ENCODE data around the gene POLE2. TPM values are rescaled to one million over a fixed set of nuclear protein-coding genes. Genes with fewer than 3 reads are reported as not detected.
A peak's percentile ranks its signal among the peaks of the same experiment; 100 is the strongest.

The POLE2 gene
- total RNA-seq, 3 donors from 2014 or later (not counting 1 experiment from before 2014, with no cell fraction given): 3.0 to 4.5 (median 4.1) TPM

DNA sequence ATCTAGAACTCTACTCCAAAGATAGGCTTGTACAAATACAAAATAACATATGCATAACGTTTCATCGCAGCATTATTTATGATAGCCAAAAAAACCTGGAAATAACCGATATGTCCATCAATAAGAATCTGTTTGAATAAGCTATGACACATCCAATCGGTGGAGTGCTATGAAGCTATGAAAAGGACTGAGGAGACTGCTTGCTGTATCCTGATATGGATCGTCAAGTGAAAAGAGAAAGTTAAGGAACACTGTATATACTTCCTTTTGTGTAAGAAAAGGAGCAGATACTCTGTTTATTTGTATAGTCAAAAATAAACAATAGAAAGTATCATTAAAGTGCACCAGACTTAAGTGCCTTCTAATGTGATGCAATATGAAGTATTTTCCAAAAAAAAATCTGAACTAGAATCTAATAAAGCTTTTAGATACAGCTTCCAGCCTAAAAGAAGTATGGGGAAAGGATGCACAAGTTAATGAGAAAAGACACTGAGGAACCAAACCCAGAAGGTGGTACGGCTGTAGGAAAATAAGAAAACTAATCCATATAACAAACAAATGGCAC is 4.3 kb upstream of the POLE2 start:
- H3K36me3 Mint-ChIP-seq: no peaks in the 10 kb centered on the region
- 86% methylated on average over 5 of the region's 6 CpGs for WGBS (ENCODE audit: insufficient coverage)
- no peaks in the 10 kb centered on the region for H3K27me3 Mint-ChIP-seq (ENCODE audit: low read depth in 2 of 2)
- Histone ChIP-seq H3K27ac (ENCODE audit: low read length) (peak overlapping the region; percentile 66), H3K36me3 (ENCODE audit: control insufficient read depth, insufficient read depth, low read length) (no peaks in the 10 kb centered on the region), H3K27me3 (ENCODE audit: control insufficient read depth, insufficient read depth, low read length) (no peaks in the 10 kb centered on the region), H3K4me3 (ENCODE audit: low read length) (peak overlapping the region; percentile 65), H3K9me3 (ENCODE audit: control insufficient read depth, insufficient read depth, low read length) (no peaks in the 10 kb centered on the region), H3K4me1 (ENCODE audit: control insufficient read depth, insufficient read depth, low read length) (peaks cover 15% of the 10 kb centered on the region)
- H3K9me3 Mint-ChIP-seq: no peaks in the 10 kb centered on the region
- peak overlapping the region; percentile 76 to 86 for H3K27ac Mint-ChIP-seq
- intact Hi-C loops (cut with micrococcal nuclease): loop anchor here (2.0 kb wide), 2 partner anchors 71 to 77 kb away; partner anchors contain the start of genes KLHDC2, MGAT2 and RPL36AL
- peak overlapping the region; percentile 82 for H3K4me3 Mint-ChIP-seq
- TF ChIP-seq, protein P1, sequence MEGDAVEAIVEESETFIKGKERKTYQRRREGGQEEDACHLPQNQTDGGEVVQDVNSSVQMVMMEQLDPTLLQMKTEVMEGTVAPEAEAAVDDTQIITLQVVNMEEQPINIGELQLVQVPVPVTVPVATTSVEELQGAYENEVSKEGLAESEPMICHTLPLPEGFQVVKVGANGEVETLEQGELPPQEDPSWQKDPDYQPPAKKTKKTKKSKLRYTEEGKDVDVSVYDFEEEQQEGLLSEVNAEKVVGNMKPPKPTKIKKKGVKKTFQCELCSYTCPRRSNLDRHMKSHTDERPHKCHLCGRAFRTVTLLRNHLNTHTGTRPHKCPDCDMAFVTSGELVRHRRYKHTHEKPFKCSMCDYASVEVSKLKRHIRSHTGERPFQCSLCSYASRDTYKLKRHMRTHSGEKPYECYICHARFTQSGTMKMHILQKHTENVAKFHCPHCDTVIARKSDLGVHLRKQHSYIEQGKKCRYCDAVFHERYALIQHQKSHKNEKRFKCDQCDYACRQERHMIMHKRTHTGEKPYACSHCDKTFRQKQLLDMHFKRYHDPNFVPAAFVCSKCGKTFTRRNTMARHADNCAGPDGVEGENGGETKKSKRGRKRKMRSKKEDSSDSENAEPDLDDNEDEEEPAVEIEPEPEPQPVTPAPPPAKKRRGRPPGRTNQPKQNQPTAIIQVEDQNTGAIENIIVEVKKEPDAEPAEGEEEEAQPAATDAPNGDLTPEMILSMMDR (IDR thresholded peaks at IDR 0.05): no peak
- peaks cover 30 to 38% of the 10 kb centered on the region in 2 donors for H3K4me1 Mint-ChIP-seq
- ATAC-seq (no peak), DNase-seq (no peak)

DNA sequence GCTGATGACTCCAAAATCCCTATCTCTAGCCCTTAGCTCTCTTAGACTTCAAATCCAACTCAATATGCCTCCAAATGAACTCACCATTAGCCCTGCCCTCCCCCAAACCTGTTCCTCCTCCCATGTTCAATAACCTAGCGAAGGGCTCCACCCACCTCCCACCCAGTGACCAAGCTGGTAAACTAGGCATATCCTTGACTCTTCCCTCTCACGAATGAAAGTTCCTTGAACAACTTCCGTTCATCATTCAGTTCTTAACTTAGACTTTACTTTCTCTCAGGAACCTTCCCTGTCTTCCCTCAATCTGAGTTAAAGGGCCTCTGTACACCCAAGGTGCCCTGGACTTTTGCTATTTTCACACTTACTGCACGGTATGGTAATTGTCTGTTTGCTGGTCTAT is 3.0 kb upstream of the POLE2 start:
- Mint-ChIP-seq H3K27ac (peak overlapping the region; percentile 76 to 86), H3K36me3 (no peaks in the 10 kb centered on the region)

DNA sequence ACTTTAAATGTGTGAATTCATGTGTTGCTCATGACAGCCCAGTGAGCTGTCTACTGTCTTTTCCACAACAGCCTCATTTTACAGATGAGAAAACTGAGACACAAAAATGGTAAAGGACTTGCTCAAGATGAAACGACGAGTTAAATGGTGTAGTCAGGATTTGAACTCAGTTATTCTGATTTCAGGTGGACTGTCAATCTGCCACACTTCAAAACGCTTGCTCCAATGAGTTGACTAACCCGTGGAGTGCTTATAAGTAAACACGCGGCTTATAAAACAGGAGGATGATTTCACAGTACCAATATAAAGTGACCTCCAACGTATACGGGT is 652 bp upstream of the POLE2 start:
- Mint-ChIP-seq H3K9me3 (no peaks in the 10 kb centered on the region), H3K27ac (peak overlapping the region; percentile 82 to 88)
- DNase-seq: no peak

More for the DNA sequence above, 3.0 kb upstream of the POLE2 start:
- ATAC-seq (no peak), DNase-seq (no peak)
- 90% methylated on average over 3 of the region's 4 CpGs for WGBS (ENCODE audit: insufficient coverage)
- Mint-ChIP-seq H3K4me1 (peaks cover 34 to 42% of the 10 kb centered on the region in 2 donors), H3K9me3 (no peaks in the 10 kb centered on the region), H3K27me3 (ENCODE audit: low read depth in 2 of 2) (no peaks in the 10 kb centered on the region), H3K4me3 (peak overlapping the region; percentile 80)
- no peaks in the 10 kb centered on the region for H3K36me3 ChIP-seq (ENCODE audit: control insufficient read depth, insufficient read depth, low read length)
- peaks cover 16% of the 10 kb centered on the region for H3K4me1 ChIP-seq (ENCODE audit: control insufficient read depth, insufficient read depth, low read length)
- H3K27me3 ChIP-seq (ENCODE audit: control insufficient read depth, insufficient read depth, low read length): no peaks in the 10 kb centered on the region
- H3K9me3 ChIP-seq (ENCODE audit: control insufficient read depth, insufficient read depth, low read length): no peaks in the 10 kb centered on the region
- TF ChIP-seq, protein P1 (IDR thresholded peaks at IDR 0.05): no peak
- H3K4me3 ChIP-seq (ENCODE audit: low read length): no peak overlapping the region
- no peak overlapping the region for H3K27ac ChIP-seq (ENCODE audit: low read length)
- intact Hi-C loops (cut with micrococcal nuclease): no loop called here

More for the DNA sequence above, 652 bp upstream of the POLE2 start:
- peak overlapping the region; percentile 59 for H3K4me3 ChIP-seq (ENCODE audit: low read length)
- Mint-ChIP-seq H3K27me3 (ENCODE audit: low read depth in 2 of 2) (no peaks in the 10 kb centered on the region), H3K4me3 (peak overlapping the region; percentile 88), H3K4me1 (peaks cover 27 to 36% of the 10 kb centered on the region in 2 donors), H3K36me3 (no peaks in the 10 kb centered on the region)
- no peaks in the 10 kb centered on the region for H3K27me3 ChIP-seq (ENCODE audit: control insufficient read depth, insufficient read depth, low read length)
- no peaks in the 10 kb centered on the region for H3K36me3 ChIP-seq (ENCODE audit: control insufficient read depth, insufficient read depth, low read length)
- H3K9me3 ChIP-seq (ENCODE audit: control insufficient read depth, insufficient read depth, low read length): no peaks in the 10 kb centered on the region
- TF ChIP-seq, protein P1 (IDR thresholded peaks at IDR 0.05): no peak
- intact Hi-C loops (cut with micrococcal nuclease): loop anchor here (1.0 kb wide), 1 partner anchor 53 kb away; the partner anchor contains the start of gene DNAAF2
- 95% methylated on average over 8 of the region's 8 CpGs for WGBS (ENCODE audit: insufficient coverage)
- no peak for ATAC-seq
- H3K27ac ChIP-seq (ENCODE audit: low read length): peak overlapping the region; percentile 58
- H3K4me1 ChIP-seq (ENCODE audit: control insufficient read depth, insufficient read depth, low read length): peaks cover 13% of the 10 kb centered on the region
